EH (cell line): ENCODE data around the gene KLC4.
"Not testable (repeated sequence)": the region's sequence is repeated elsewhere in the genome, so short reads cannot be mapped to it uniquely, and the experiment has no call there.

ENCODE experiments used
- DNase-seq: peaks from one replicate; pipeline ENCODE4 v3.0.0-alpha.2; 2015; ENCODE audit warnings: low read depth

Gene KLC4

DNA sequence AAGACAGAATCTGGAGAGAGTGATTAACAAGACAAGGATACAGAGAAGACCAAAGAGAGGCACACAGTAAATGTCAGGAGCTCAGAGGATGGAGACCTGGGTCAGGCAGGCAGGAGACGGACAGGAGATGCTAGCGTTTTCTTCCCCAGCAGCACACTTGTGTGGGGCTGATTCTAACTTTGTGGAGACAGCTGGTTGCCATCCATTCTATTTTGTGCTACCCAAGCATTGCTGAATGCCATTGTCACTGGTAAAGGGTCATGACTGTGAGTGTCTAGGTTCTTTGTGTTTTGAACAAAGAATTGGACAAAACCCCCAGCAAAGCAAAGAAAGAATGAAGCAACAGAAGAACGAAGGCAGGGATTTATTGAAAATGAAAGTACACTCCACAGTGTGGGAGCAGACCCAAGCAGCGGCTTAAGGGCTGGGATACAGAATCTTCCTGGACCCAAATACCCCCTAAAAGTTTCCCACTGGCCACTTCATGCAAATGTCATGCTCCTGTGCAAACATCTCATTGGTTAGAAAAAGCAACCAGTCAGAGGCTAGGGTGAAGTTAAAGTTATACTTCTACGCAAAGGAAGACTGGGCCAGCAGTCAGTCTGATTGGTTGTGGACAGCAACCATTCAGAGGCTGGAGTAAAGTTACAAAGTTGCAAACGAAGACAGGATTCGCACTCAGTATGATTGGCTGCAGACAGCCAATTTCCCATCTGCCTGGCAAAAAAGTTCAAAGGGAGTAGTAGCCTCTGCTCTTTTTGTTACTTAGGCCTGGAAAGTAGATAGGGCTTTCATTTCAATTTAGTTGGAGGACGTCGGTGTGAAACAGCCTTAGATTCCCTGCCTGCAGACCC lies 34.2 kb downstream of the KLC4 start:
- peak; percentile 90 for DNase-seq

DNA sequence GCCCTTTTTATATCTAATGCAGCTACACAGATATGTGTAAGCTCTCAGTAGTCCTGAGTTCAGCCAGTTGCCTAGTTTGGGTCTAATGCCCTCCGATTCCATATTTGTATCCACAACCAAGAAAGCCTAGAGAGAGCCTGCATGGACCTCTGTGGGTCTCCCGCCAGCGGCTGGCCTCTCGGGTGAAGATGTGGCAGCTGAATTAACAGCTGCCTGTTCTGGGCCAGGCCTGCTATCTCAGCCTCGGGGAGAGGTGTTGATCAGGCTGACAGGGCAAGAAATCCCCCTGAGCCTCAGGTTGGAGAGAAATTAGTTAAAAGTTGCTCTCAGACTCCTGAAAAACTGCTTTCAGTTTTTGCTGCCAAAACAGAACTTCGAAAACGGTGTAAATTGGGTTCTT lies 36.5 kb downstream of the KLC4 start:
- no peak for DNase-seq

DNA sequence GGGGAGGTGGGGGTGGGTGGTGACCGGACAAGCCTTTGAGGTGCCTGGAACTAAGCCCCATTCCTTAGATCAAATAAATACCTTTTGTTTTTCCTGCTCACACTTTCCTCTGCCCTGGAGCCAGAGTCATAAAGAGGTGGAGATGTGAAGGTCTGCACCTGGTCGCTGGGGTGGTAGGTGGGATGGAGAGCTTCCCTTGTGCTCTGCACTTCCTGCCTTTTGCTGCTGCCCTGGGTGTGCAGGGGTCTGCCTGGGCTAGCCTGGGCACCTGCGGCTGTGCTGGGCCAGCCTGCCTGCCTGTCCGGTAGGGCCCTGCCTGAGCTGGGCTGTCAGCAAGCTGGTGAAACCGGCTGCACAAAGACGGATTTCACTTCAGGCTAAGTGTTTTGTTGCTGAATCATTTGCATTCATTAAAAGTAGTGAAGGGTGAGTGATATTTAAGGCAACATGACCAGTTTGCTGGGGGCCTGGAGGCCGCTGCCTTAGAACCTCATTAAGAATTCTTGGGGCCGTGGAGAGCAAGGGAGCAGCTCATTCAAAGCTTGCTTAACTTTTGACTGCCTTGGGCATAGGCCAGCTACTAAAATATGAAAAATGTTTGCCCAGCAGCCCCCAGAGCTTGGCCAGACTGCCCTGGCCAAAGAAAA lies 37.1 kb downstream of the KLC4 start:
- DNase-seq, result peak; percentile 99

DNA sequence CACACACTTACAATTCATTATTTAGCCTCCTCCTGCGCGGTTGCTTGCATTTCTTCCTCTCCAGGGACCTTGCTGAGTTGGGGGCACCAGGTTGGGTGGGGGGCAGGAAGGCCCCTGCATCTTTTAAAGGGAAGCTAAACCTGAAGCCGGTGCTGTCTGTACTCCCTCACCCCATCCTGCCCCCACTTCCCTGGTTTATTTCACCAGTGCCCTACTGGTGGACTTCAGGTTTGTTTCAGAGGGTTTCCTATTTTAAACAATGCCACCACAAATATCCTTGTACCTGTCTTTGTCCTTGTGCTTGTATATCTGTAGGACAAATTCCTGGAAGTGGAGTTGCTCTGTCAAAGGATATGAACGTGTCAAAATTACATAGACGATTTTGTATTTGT lies 37.7 kb downstream of the KLC4 start:
- no peak for DNase-seq

DNA sequence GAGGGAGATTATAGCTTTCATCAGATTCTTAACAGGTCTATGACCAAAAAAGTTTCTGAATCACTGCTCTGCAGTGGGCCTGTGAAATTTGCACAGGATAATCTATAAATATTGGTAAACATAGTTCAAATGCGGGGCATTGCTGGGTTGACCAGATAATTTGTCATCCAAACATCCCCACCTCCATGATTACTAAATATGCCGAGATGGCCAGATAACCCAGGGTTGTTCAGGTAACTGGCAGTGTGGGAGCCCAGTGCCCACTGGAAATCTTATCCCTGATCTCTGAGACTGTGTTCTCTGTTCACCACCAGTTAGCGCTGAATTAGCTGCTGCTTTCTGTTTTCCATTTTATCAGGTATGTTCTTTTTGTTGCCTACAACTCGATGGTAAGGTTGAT lies 38.1 kb downstream of the KLC4 start:
- DNase-seq, result no peak

DNA sequence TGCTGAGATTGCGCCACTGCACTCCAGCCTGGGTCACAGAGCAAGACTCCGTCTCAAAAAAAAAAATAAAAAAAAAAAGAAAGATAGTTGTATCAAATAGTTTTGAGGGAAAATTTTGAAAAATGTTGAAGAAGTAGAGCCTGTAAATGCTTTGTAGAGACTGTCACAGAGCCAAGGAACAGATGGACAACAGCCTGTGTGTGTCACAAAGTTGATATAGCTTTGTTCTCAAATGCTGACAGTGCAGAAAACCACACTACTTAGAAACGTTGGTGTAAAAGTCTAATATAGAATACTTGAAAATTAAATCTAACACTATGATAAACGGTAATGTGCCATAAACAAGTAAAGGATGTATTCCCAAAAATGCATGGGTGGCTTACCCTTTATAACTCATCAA lies 42.1 kb downstream of the KLC4 start:
- DNase-seq, result peak; percentile 29

DNA sequence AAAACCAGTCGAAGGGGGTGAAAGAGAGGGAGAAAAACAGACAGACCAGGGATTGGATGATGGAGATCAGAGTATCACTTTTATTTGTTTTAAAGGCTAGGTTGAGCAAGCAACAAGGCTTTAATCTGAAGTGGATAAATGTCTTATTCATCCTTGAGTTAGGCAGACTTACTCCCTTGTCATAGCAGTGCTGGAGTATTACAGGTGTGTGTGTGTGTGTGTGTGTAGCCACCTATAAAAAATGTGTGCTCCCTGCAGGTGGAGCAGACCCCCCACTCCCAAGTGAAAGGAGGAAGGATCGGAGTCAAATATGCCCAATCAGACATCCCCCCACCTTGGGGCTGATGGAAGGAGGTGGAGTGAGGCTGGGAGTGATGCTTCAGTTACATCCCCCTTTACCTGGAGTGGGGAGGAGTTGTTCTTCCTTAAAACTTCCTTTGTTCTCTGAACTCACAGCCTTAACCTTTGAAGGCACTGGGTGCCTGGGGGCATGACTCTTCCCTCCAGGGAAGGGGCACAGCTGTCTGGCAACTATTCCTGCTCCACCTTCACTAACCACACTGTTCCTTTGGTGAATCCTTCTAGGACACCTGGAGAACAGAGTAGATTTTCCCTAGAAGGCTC lies 43.9 kb downstream of the KLC4 start:
- DNase-seq, result no peak

DNA sequence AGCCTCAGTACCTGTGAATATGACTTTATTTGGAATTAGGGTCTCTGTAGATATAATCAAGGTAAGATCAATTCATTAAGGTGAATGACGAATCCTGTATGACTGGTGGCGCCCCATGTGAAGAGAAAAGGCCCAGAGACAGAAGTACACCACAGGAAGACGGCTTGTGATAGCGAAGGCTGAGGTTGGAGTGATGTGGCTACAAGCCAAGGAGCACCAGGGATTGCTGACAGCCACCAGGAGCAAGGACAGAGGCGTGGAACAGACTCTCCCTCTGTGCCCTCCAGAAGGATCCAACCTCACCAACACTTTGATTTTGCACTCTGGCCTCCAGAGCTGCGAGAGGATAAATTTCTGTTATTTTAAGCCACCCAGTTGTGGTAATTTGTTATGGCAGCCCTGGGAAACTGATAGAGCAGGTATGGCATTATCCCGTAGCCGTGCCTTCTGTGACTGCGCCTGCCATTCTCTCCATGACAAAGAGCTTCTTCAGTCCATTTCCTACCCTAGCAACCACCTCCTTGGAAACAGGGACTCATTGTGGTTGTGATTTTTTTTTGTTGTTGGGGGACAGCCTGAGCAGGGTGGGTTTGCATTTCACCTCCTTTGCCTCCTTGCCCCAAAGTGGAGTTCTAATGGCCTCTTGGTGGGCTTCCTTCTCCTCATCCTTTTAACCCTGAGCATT lies 46.2 kb downstream of the KLC4 start:
- no peak for DNase-seq

DNA sequence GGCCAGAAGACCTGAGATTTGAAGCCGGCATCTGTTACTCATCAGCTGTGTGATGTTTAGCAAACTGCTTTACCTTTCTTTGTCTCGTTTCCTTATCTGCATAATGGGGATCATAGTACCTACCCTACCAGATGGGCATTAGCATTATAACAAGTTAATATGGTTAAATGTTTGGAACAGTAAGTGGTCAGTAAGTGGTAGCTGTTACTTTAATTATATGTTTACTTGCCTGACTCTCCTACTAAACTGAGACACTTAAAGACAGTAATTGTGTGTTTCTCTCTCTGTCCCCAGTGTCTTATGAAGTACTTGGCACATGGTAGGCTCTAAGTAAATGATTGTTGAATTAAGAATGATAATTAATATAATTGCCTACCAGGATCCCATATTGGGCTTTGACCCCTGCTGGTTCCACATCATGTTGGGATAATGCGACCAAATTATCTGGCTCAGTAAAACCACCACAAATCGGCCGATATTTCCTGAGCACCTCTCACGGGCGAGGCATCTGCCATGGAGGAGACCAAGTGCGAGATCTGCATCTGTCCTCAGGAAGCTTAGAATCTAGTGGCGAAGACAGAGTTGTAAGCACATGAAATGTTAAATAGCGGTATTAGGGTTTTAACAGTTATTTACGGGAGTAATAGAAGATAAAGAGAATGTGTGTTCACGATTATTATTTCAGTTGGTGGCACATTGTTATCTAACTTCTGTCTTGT lies 48.1 kb downstream of the KLC4 start:
- no peak for DNase-seq

DNA sequence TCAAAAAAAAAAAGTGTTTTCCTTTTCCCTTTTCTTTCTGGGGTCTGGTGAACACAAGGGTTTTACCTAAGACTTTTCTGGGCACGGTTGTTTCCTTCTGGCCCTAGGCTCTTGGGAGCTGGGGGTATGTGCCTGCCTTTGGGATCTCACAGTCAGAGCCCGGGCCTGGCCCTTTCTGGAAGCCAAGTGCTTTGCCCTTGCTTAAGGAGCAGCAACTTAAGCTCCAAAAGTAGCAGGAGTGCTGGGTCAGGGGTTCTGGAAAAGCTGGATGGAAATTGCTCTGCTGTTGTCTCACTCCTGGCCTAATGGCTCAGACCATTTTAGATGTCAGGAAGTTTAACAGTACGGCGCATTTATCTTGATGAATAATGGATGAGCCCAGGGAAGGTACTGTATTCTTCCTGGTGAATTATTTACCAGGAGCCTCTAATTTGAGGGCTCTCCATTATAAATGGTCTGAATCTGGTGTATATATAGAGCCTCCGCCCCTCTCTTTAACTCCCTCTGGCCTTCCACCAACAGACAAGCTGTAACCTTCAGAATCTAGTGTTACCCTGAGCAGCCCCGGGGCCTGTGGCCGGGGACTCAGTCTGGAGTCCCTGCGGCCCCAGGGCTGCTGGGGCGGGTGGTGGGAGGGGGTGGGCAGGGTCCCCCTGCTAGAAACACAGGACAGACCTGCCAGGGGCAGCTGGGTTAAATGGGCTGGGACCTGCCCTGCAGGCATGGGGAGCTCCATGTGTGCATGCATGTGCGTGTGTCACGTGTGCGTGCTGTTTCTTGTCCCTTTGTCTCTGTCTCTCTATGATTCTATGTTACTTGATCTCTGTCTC lies 54.2 kb downstream of the KLC4 start:
- peak; percentile 34 for DNase-seq

DNA sequence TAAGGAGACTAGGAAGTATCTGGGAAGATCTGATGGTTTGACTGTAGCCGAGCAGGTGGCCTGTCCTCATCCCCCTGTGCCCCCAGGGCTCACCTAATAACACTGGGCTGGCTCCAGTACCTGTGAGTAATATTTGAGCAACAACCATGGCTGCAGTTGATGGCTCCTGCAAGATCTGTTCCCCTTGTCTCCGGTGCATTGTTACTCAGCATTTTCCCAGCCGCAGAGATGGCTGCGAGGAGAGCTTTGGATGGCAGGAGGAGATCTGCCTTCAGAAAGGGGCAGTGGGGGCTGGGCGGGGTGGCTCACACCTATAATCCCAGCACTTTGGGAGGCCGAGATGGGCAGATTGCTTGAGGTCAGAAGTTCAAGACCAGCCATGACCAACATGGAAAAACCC lies 55.9 kb downstream of the KLC4 start:
- peak; percentile 42 for DNase-seq

DNA sequence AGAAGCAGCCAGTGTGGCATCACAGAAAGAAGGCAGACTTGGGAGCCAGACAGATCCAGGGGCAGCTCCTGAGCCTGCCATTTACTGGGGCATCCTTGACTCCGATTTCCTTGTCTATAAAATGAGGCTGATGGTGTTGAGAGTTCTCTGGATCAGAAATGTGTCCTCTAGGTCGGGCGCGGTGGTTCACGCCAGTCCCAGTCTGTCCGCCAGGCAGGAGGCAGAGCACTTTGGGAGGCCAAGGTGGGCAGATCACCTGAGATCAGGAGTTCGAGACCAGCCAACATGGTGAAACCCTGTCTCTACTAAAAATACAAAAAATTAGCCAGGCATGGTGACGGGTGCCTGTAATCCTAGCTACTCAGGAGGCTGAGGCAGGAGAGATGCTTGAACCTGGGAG lies 58.0 kb downstream of the KLC4 start:
- DNase-seq, result not testable (repeated sequence)

DNA sequence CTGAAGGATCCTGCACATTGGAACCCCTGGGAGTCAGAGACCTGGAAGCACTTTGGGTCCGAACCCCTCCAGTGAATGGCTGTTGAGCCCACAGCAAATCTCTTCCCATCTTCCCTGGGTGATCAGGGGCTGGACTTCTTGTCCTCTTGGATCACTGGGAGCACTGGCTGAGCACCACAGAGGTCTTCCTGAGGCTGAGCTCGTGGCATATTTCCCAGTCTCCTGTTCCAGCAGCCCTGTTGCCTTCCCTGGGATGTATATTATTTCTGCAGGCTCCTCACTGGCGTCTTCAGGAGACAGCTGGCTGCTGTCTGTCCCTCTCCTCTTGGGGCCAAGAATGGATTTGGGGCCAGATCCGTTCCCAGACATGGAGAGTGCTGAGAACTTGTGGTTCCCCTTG lies 60.1 kb downstream of the KLC4 start:
- DNase-seq, result peak; percentile 43

DNA sequence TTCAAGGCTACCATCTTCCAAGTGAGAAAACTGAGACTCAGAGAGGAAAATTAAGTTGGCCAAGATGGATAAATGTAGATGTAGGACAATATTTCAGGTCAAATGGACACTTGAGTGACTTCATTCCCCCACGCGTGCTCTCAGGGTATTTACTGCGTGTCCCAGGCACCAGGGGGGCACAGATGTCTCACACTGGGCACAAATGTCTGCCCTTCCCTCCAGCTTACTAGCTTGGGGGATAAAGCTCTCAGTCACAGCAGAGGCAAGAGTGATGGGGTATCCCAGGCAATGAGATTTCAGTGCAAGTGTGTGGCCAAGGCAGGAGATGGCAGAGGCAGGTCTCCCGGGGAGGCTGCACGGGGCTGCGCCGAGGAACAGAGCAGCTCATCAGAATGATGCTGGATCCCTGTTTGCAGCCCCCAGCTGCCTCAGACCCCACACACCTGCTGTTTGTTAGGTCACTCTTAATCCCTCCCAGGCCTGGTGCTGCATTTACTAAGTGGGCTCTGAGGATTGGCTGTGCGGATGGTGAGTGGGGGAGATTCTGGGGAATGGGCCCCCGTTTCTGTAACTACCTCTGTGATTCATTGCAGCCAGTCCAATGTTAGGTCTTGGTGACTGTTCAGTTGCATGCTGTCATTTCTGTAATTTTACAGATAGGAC lies 60.8 kb downstream of the KLC4 start:
- DNase-seq, result no peak

DNA sequence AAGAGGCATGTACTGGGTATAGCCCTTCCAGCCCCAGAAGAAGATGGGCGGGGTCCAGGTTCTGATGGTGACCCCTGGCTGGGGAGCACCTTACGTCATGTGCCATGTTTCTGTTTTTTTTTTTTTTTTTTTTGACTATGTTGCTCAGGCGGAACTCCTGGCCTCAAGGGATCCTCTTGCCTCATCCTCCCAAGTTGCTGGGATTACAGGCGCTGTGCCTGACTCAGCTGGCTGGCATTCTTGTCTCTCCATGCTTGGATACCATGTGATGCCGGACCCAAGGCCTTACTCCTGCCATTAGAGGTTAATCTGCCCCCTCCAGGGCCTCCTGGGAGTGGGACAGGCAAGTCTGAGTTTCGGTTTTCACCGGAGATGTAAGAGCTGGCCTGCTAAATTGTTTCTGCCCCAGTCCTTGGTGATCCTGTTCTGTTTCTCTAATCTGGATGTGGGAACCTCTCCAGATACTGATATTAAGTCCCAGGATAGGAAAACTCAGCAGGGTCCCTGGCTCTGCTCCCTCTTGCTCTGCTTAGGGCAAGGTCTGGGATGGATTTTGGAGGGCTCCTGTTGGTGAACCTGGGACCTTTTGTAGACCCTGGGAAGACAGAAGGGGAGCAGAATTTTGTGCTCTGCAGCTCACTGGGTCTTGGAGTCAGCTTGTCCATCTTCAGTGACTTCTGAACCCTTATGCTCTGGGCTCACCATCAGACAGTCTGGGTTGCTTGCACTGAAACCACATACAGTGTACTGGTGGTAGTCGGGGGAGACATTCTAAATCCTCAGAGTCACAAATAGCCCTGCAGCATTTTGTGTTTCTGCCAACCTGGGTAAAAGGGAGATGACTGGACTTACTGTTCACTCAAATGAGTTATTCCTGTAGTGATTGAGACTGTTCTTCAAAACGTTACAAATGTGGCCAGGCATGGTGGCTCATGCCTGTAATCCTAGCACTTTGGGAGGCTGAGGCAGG lies 61.8 kb downstream of the KLC4 start:
- DNase-seq, result peak; percentile 99

DNA sequence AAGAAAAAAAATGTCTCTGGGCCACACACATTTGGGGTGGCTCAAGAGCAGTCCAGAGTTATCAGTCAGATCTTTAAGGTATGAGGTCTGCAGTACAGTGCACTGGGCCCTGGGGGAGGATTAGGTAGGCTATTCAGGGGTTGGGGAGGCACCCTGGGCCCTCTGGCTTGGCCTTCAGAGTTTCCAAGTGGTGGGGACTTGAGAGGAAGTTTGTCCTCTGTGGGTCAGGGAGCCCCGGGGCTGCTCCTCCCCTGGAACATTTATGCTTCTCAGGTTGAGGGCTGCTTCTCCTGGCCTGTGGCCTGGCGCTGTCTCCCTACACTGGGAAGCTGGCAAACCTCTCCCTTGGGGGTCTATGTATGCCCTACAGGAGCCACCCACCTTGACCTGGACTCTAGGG lies 62.7 kb downstream of the KLC4 start:
- peak; percentile 28 for DNase-seq

DNA sequence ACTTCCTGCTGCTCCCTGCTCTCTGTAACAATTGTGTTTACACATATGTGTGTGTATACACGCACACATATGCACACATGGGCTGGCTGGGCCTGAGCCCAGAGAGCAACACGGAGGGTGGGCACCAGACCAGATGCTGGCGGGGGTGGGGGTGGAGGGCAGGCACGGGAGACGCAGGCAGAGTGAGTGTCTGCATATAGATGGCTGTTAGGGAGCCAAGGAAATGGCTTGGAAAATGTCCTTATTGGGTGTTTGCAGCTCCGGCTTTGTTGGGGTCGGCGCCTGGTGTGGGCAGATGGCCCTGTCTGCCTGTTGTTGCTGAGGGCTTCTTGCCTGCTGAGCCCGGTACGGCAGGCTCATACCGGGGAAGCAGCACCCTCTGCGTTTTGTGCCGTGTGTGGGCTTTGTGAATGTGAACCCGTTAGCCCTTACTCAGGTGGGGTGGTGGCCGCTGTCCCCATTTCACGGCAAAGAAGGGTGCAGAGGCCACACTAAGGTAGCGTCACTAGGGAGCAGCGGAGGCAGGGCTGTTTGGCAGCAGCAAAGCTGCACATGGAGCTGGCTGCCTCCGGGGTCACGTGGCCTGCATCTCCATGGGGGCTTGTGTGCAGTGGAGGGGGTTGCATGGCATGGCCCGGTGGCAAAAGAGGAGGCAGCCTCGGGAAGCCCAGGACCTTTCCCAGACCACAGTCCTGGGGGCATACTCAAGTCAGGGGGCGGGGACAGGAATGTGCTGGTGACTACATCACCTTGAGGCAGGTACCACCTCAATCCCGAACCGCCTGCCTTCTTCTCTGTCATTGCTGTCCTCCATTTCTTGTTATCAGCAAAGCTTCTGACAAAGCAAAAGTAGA lies 64.3 kb downstream of the KLC4 start:
- DNase-seq, result no peak

DNA sequence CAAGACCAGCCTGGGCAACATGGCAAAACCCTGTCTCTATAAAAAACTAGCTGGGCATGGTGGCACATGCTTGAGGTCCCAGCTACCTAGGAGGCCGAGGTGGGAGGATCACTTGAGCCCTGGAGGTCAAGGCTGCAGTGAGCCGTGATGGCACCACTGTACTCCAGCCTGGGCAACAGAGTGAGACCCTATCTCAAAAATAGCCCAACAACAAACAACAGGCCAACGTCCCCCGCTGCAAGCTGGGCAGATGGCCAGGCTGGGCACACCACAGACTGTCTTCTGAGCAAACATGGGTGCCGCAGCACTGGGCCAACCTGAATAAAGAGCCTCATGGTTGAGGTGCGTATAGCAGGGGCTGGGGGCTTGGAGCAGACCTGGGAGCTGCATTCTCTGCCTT lies 65.0 kb downstream of the KLC4 start:
- DNase-seq, result no peak
